Measurements from ENCODE around the gene CAMK1D.

DNA sequence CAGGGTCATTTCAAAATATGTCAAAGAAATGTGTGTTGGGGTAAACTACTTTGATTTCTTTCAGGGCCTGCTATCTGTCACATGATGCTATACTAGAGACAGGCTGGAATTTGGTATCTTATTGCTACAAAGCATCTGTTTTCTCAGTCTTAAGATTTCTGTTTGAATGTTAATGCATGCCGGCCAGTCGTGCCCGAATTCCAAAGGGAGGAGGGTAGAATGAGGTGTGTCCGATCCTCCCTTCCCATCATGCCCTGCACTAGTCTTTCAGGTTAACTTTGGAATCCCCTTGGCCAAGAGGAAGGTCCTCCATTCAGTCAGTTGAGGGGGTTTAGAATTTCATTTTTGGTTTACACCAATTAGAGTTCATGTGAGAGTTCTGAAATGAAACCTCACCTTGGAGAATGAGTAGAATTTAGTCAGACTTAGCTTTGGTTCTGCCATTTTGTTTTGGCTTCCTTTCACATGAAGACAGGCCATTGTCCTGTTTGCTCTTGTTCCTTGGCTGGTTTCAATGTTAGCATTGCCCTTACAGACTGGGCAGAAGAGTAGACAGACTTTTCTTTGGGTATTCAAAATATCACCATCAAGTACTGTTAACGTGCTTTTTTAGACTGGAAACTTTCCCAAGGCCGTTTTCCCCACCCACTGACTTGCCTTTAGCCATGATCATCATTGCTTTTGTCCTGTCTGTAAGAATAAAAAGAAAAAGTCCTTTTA, 95.8 kb downstream of the CAMK1D start:
- TF ChIP-seq CTCF (IDR thresholded peaks at IDR 0.05) (no peak), POLR2A (IDR thresholded peaks at IDR 0.05) (no peak)

All from right lobe of liver (tissue), 4 donors.